A549 (cell line): ENCODE data around the gene DGKH. TPM values are rescaled to one million over a fixed set of nuclear protein-coding genes. Genes with fewer than 3 reads are reported as not detected.
A peak's percentile ranks its signal among the peaks of the same experiment; 100 is the strongest.

ENCODE experiments used
- ATOH8 ChIP-seq: fragments of 250-450 bp; sonication (Bioruptor Pico); IDR thresholded peaks from 2 replicates; pipeline ENCODE4 v1.5.0; 2020; ENCODE audit warnings: low read depth, mild to moderate bottlenecking, moderate library complexity
- E2F6 ChIP-seq: IDR thresholded peaks from 2 replicates; pipeline ENCODE4 v1.6.1; 2012; ENCODE audit warnings: low read depth, borderline replicate concordance
- EP300 ChIP-seq, 2 experiments: fragments of >200 bp; sonication (Bioruptor Twin); formaldehyde crosslinking; IDR thresholded peaks; 2 replicates in 1 of 2; 3 replicates in 1 of 2; pipeline ENCODE4 v1.6.1; 2016 to 2017
- FOSB ChIP-seq: fragments of 250-450 bp; sonication (Bioruptor Pico); IDR thresholded peaks from 2 replicates; pipeline ENCODE4 v1.5.0; 2020; ENCODE audit warnings: mild to moderate bottlenecking, moderate library complexity
- FOXS1 ChIP-seq: fragments of 250-450 bp; sonication (Bioruptor Pico); IDR thresholded peaks from 2 replicates; pipeline ENCODE4 v1.5.0; 2020; ENCODE audit warnings: mild to moderate bottlenecking, moderate library complexity
- GATA3 ChIP-seq: IDR thresholded peaks from 2 replicates; pipeline ENCODE4 v1.6.1; 2012; ENCODE audit warnings: borderline replicate concordance
- HDAC2 ChIP-seq: fragments of 200-600 bp; sonication (generic); IDR thresholded peaks from 2 replicates; pipeline ENCODE4 v1.6.1; 2016
- HOXA7 ChIP-seq: fragments of 250-450 bp; sonication (Bioruptor Pico); IDR thresholded peaks from 2 replicates; pipeline ENCODE4 v1.5.0; 2020; ENCODE audit warnings: mild to moderate bottlenecking, moderate library complexity
- HOXB13 ChIP-seq: fragments of 250-450 bp; sonication (Bioruptor Pico); IDR thresholded peaks from 2 replicates; pipeline ENCODE4 v1.5.0; 2020; ENCODE audit warnings: low read depth, mild to moderate bottlenecking, moderate library complexity
- HOXB5 ChIP-seq: fragments of 250-450 bp; sonication (Bioruptor Pico); IDR thresholded peaks from 2 replicates; pipeline ENCODE4 v1.5.0; 2020; ENCODE audit warnings: mild to moderate bottlenecking, moderate library complexity
- KDM5A ChIP-seq: fragments of 200-600 bp; sonication (generic); IDR thresholded peaks from 2 replicates; pipeline ENCODE4 v1.6.1; 2016; ENCODE audit warnings: antibody characterized with exemption, mild to moderate bottlenecking
- MAX ChIP-seq: IDR thresholded peaks from 2 replicates; pipeline ENCODE4 v1.6.1; 2012
- MYC ChIP-seq: IDR thresholded peaks from 2 replicates; pipeline ENCODE4 v1.6.1; 2012; ENCODE audit warnings: mild to moderate bottlenecking, inconsistent platforms, low read length, improper control_type of control experiment, borderline replicate concordance
- NR3C1 ChIP-seq: fragments of >200 bp; sonication (Bioruptor Twin); formaldehyde crosslinking; IDR thresholded peaks from 3 replicates; pipeline ENCODE4 v1.6.1; 2017
- PHF8 ChIP-seq: fragments of 200-600 bp; sonication (generic); IDR thresholded peaks from 2 replicates; pipeline ENCODE4 v1.6.1; 2016; ENCODE audit warnings: low read depth, mild to moderate bottlenecking, antibody characterized with exemption, moderate library complexity, borderline replicate concordance
- POLR2A ChIP-seq: IDR thresholded peaks from 2 replicates; pipeline ENCODE4 v1.6.1; 2012; ENCODE audit warnings: mild to moderate bottlenecking, low read length
- POLR2AphosphoS2 ChIP-seq: conservative IDR thresholded peaks from 2 replicates; pipeline ENCODE4 v1.6.1; 2012; ENCODE audit warnings: low read length, improper control_type of control experiment, inconsistent platforms
- RAD21 ChIP-seq, 2 experiments: fragments of >200 bp in 1 of 2; sonication (Bioruptor Twin) in 1 of 2; formaldehyde crosslinking in 1 of 2; IDR thresholded peaks in 1 of 2; conservative IDR thresholded peaks in 1 of 2; 2 replicates in 1 of 2; 3 replicates in 1 of 2; pipeline ENCODE4 v1.6.1; 2012 to 2018; ENCODE audit warnings: inconsistent platforms in 1 of 2
- RARB ChIP-seq: fragments of 250-450 bp; sonication (Bioruptor Pico); IDR thresholded peaks from 2 replicates; pipeline ENCODE4 v1.8.0; 2021; ENCODE audit warnings: mild to moderate bottlenecking, moderate library complexity
- REST ChIP-seq: fragments of 200-600 bp; sonication (generic); IDR thresholded peaks from 2 replicates; pipeline ENCODE4 v1.6.1; 2016; ENCODE audit warnings: antibody characterized with exemption, mild to moderate bottlenecking, moderate library complexity
- RFX5 ChIP-seq: fragments of 450-650 bp; IDR thresholded peaks from 2 replicates; pipeline ENCODE4 v1.7.1; 2014; ENCODE audit warnings: antibody characterized with exemption, mild to moderate bottlenecking, moderate library complexity
- SREBF2 ChIP-seq: fragments of 450-650 bp; IDR thresholded peaks from 2 replicates; pipeline ENCODE4 v1.6.1; 2014; ENCODE audit warnings: mild to moderate bottlenecking, moderate library complexity
- TFCP2L1 ChIP-seq: fragments of 250-450 bp; sonication (Bioruptor Pico); IDR thresholded peaks from 2 replicates; pipeline ENCODE4 v1.5.0; 2021; ENCODE audit warnings: mild to moderate bottlenecking
- ZC3H11A ChIP-seq: fragments of 450-650 bp; IDR thresholded peaks from 2 replicates; pipeline ENCODE4 v1.6.1; 2014; ENCODE audit warnings: antibody characterized with exemption, mild to moderate bottlenecking
- polyA plus RNA-seq, 4 experiments: library from polyadenylated mRNA; depleted of rRNA in 3 of 4; stranded (reverse); fragments of >200 nt; fragmentation: RNase III in 1 of 4; extraction: RNeasy Plus Mini Kit Qiagen cat#74134 plus additional on column Dnase treatment in 1 of 4; gene quantifications; 2 replicates in 3 of 4; 3 replicates in 1 of 4; pipeline ENCODE4 v1.2.3, GENCODE V29; 2011 to 2017

DGKH gene
- polyA plus RNA-seq, 2 of the 4 experiments (the other 2 are of a cell fraction): 3.8 to 6.7 TPM

GRCh38 chr13:42271337-42272114 lies 223.1 kb downstream of the DGKH start (continued):
- TF ChIP-seq RAD21 (conservative IDR thresholded peaks at IDR 0.05 in 1 of 2, IDR thresholded peaks at IDR 0.05 in 1 of 2) (no peak), ATOH8 (CRISPR knock-in tag) (no peak), NR3C1 (no peak), HOXB13 (CRISPR knock-in tag) (no peak), KDM5A (no peak), HDAC2 (no peak), MYC (peak; percentile 93), GATA3 (peak; percentile 68), FOSB (CRISPR knock-in tag) (no peak), MAX (peak; percentile 97), REST (peak; percentile 97), RARB (CRISPR knock-in tag) (no peak), HOXB5 (CRISPR knock-in tag) (no peak), FOXS1 (CRISPR knock-in tag) (no peak), POLR2A (0 out of 2 replicates have a peak, but pooled peaks have one; percentile 2), ZC3H11A (no peak), RFX5 (no peak), HOXA7 (CRISPR knock-in tag) (no peak), TFCP2L1 (no peak), E2F6 (peak; percentile 90), POLR2AphosphoS2 (no peak), SREBF2 (no peak), EP300 (IDR thresholded peaks at IDR 0.05) (no peak), PHF8 (peak; percentile 56)
